AG04450 (cell line): ENCODE results near the gene CD276. TPM values are rescaled to one million over a fixed set of nuclear protein-coding genes. Genes with fewer than 3 reads are reported as not detected.

Source experiments
- CTCF ChIA-PET: fragments of 300-600, 350-600 bp; formaldehyde crosslinking; extraction: SDS; loops from one replicate; lab custom pipeline; 2022; ENCODE audit warnings: antibody characterized with exemption, inconsistent platforms; lab: Charles Lee
- POLR2A ChIA-PET: fragments of 350-600 bp; formaldehyde crosslinking; extraction: SDS; loops from one replicate; lab custom pipeline; 2021; ENCODE audit warnings: antibody characterized with exemption, inconsistent platforms; lab: Yijun Ruan, JAX
- DNase-seq: peaks from one replicate; pipeline ENCODE4 v3.0.0-alpha.2; 2011; ENCODE audit warnings: low read depth, low spot score
- H3K27ac ChIP-seq: one replicate; pipeline ENCODE4 v1.5.1; 2012; ENCODE audit warnings: low read depth, low read length, control low read depth
- H3K27me3 ChIP-seq: one replicate; pipeline ENCODE4 v1.6.0; 2012; ENCODE audit warnings: low read length; ENCODE audit not compliant: control insufficient read depth, insufficient read depth
- H3K4me3 ChIP-seq: 2 replicates; pipeline ENCODE4 v1.5.1; 2011; ENCODE audit warnings: mild to moderate bottlenecking, low read depth, low read length, control low read depth
- H3K9me3 ChIP-seq: 2 replicates; pipeline ENCODE4 v1.5.1; 2012; ENCODE audit warnings: low read length; ENCODE audit not compliant: control insufficient read depth, insufficient read depth
- CTCF ChIP-seq: IDR thresholded peaks from 2 replicates; pipeline ENCODE4 v1.5.1; 2011; ENCODE audit warnings: low read depth, low read length, control low read depth, inconsistent platforms
- polyA plus RNA-seq: library from polyadenylated mRNA; depleted of rRNA; stranded (reverse); fragments of >200 nt; gene quantifications from 2 replicates; pipeline ENCODE4 v1.2.3, GENCODE V29; 2011

The CD276 gene
- polyA plus RNA-seq, 1 experiment, result 86.4 TPM

GRCh38 chr15:73753250-73754130 is 69.3 kb downstream of the CD276 start, which contains the start of gene INSYN1:
Gene INSYN1, minus strand, starts transcription at chr15:73753351. Its CDS starts 2,221 bp downstream, at chr15:73751130.
- no peaks in the 10 kb centered on the region for H3K9me3 ChIP-seq
- POLR2A ChIA-PET, result no interaction called here
- peak within 1 kb of the TSS; percentile 41 for H3K4me3 ChIP-seq
- CTCF ChIA-PET, result interaction anchor here (0.8 to 1.1 kb wide), 2 partner anchors 49 to 53 kb away, joined by 3 read pairs; no protein-coding TSS in a partner anchor
- DNase-seq, result no peak
- H3K27ac ChIP-seq, result no peak within 1 kb of the TSS
- H3K27me3 ChIP-seq, result peaks cover 62% of the 10 kb centered on the region
- TF ChIP-seq CTCF, result no peak

GRCh38 chr15:73754461-73754860 is 70.3 kb downstream of the CD276 start:
- Histone ChIP-seq H3K27ac (no peak overlapping the region), H3K4me3 (no peak overlapping the region), H3K9me3 (no peaks in the 10 kb centered on the region), H3K27me3 (peaks cover 62% of the 10 kb centered on the region)
- ChIA-PET POLR2A (no interaction called here), CTCF (interaction anchor here (0.8 to 1.1 kb wide), 2 partner anchors 50 to 54 kb away, joined by 3 read pairs; no protein-coding TSS in a partner anchor)
- TF ChIP-seq CTCF, result no peak
- no peak for DNase-seq

- DNase-seq, result no peak
- H3K4me3 ChIP-seq, result no peak overlapping the region
- POLR2A ChIA-PET, result no interaction called here
- H3K9me3 ChIP-seq, result no peaks in the 10 kb centered on the region
- CTCF ChIA-PET, result no interaction called here
- H3K27me3 ChIP-seq, result peaks cover 62% of the 10 kb centered on the region
- no peak overlapping the region for H3K27ac ChIP-seq
- no peak for TF ChIP-seq CTCF
Measured at GRCh38 chr15:73755481-73755880, 71.3 kb downstream of the CD276 start.

GRCh38 chr15:73755946-73756345 is 71.8 kb downstream of the CD276 start:
- no peak overlapping the region for H3K27ac ChIP-seq
- H3K9me3 ChIP-seq, result no peaks in the 10 kb centered on the region
- POLR2A ChIA-PET, result interaction anchor here (0.6 kb wide), 1 partner anchor 519 kb away, joined by 3 read pairs; no protein-coding TSS in a partner anchor
- no peak for TF ChIP-seq CTCF
- no peak for DNase-seq
- peaks cover 62% of the 10 kb centered on the region for H3K27me3 ChIP-seq
- no peak overlapping the region for H3K4me3 ChIP-seq
- CTCF ChIA-PET, result no interaction called here

GRCh38 chr15:73756390-73756789 is 72.2 kb downstream of the CD276 start:
- Histone ChIP-seq H3K4me3 (no peak overlapping the region), H3K27ac (no peak overlapping the region), H3K27me3 (peaks cover 61% of the 10 kb centered on the region), H3K9me3 (no peaks in the 10 kb centered on the region)
- ChIA-PET POLR2A (interaction anchor here (0.6 kb wide), 1 partner anchor 519 kb away, joined by 3 read pairs; no protein-coding TSS in a partner anchor), CTCF (no interaction called here)
- DNase-seq, result no peak
- no peak for TF ChIP-seq CTCF
